Mesothelial cell of epicardium (in vitro differentiated cells): Measurements from ENCODE around the gene GCLC. TPM values are rescaled to one million over a fixed set of nuclear protein-coding genes. Genes with fewer than 3 reads are reported as not detected.

Experiments used
- DNase-seq, 2 experiments: peaks; one replicate each; pipeline ENCODE4 v3.0.0; 2021; ENCODE audit warnings: low spot score in 2 of 2; ENCODE audit not compliant: unreplicated experiment in 2 of 2
- H3K27ac Mint-ChIP-seq: 2 replicates; pipeline ENCODE4 v1.8.0; 2021; ENCODE audit warnings: mixed read lengths
- H3K27me3 Mint-ChIP-seq: 2 replicates; pipeline ENCODE4 v1.8.0; 2021; ENCODE audit warnings: low read depth, mixed read lengths
- H3K36me3 Mint-ChIP-seq: 2 replicates; pipeline ENCODE4 v1.8.0; 2021; ENCODE audit warnings: mixed read lengths
- H3K4me1 Mint-ChIP-seq: 2 replicates; pipeline ENCODE4 v1.8.0; 2021; ENCODE audit warnings: mixed read lengths
- H3K4me3 Mint-ChIP-seq: 2 replicates; pipeline ENCODE4 v1.8.0; 2021; ENCODE audit warnings: mild to moderate bottlenecking, moderate library complexity, mixed read lengths
- H3K9me3 Mint-ChIP-seq: 2 replicates; pipeline ENCODE4 v1.8.0; 2021; ENCODE audit warnings: mixed read lengths
- total RNA-seq: library from RNA; stranded (reverse); gene quantifications from 3 replicates; pipeline ENCODE4 v1.2.1, GENCODE V29; 2021
- TF ChIP-seq, protein P1 (sequence below): fragments of 200-600 bp; sonication (generic); IDR thresholded peaks from one replicate; pipeline ENCODE4 v1.5.0; 2021; ENCODE audit warnings: antibody characterized with exemption; ENCODE audit not compliant: unreplicated experiment

GCLC gene
- total RNA-seq, 1 donor from 2014 or later = 18.7 TPM

- TF ChIP-seq, protein P1, sequence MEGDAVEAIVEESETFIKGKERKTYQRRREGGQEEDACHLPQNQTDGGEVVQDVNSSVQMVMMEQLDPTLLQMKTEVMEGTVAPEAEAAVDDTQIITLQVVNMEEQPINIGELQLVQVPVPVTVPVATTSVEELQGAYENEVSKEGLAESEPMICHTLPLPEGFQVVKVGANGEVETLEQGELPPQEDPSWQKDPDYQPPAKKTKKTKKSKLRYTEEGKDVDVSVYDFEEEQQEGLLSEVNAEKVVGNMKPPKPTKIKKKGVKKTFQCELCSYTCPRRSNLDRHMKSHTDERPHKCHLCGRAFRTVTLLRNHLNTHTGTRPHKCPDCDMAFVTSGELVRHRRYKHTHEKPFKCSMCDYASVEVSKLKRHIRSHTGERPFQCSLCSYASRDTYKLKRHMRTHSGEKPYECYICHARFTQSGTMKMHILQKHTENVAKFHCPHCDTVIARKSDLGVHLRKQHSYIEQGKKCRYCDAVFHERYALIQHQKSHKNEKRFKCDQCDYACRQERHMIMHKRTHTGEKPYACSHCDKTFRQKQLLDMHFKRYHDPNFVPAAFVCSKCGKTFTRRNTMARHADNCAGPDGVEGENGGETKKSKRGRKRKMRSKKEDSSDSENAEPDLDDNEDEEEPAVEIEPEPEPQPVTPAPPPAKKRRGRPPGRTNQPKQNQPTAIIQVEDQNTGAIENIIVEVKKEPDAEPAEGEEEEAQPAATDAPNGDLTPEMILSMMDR = no peak
- no peak overlapping the region for H3K27ac Mint-ChIP-seq
- no peaks in the 10 kb centered on the region for H3K36me3 Mint-ChIP-seq
- no peaks in the 10 kb centered on the region for H3K9me3 Mint-ChIP-seq
- DNase-seq = no peak
- H3K27me3 Mint-ChIP-seq = no peaks in the 10 kb centered on the region
- no peaks in the 10 kb centered on the region for H3K4me1 Mint-ChIP-seq
- no peak overlapping the region for H3K4me3 Mint-ChIP-seq
Observed at GRCh38 chr6:53476964-53477363, 67.9 kb downstream of the GCLC start.

- no peak overlapping the region for H3K27ac Mint-ChIP-seq
- H3K4me1 Mint-ChIP-seq = no peaks in the 10 kb centered on the region
- no peak for DNase-seq
- H3K4me3 Mint-ChIP-seq = no peak overlapping the region
- no peaks in the 10 kb centered on the region for H3K27me3 Mint-ChIP-seq
- peaks cover 3% of the 10 kb centered on the region for H3K9me3 Mint-ChIP-seq
- TF ChIP-seq, protein P1 = no peak
- H3K36me3 Mint-ChIP-seq = no peaks in the 10 kb centered on the region
Observed at GRCh38 chr6:53474010-53474409, 70.9 kb downstream of the GCLC start.

GRCh38 chr6:53469163-53469562 lies 75.7 kb downstream of the GCLC start:
- Mint-ChIP-seq H3K36me3 (no peaks in the 10 kb centered on the region), H3K9me3 (peaks cover 3% of the 10 kb centered on the region), H3K4me1 (peaks cover 18% of the 10 kb centered on the region), H3K4me3 (no peak overlapping the region), H3K27me3 (no peaks in the 10 kb centered on the region), H3K27ac (no peak overlapping the region)
- DNase-seq = no peak
- TF ChIP-seq, protein P1 = no peak

GRCh38 chr6:53466257-53466656 lies 78.6 kb downstream of the GCLC start:
- TF ChIP-seq, protein P1 = no peak
- peaks cover 3% of the 10 kb centered on the region for H3K9me3 Mint-ChIP-seq
- no peak for DNase-seq
- H3K4me1 Mint-ChIP-seq = peaks cover 18% of the 10 kb centered on the region
- no peaks in the 10 kb centered on the region for H3K36me3 Mint-ChIP-seq
- H3K27me3 Mint-ChIP-seq = no peaks in the 10 kb centered on the region
- no peak overlapping the region for H3K4me3 Mint-ChIP-seq
- H3K27ac Mint-ChIP-seq = no peak overlapping the region

DNA sequence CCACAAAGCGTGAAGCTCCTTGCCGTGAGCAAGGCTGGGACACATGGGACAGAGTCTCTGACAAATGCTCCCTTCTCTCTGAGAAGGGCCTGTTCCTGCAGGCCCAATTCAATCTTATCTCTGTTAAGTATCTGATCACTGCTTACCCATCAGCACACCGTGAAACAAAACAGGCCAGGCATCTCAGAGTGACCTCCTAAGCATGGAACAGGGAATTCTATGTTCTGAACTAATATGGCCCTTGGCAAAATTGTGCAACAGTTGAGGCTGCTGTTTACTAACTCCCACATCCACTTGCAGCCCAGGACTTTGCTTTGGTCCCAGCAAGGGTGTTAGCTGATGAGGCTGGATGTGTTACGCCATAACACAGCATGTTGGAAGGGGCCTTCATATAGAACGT lies 79.2 kb downstream of the GCLC start:
- no peak overlapping the region for H3K27ac Mint-ChIP-seq

More for the DNA sequence above, 79.2 kb downstream of the GCLC start:
- H3K36me3 Mint-ChIP-seq = no peaks in the 10 kb centered on the region
- H3K4me1 Mint-ChIP-seq = peaks cover 18% of the 10 kb centered on the region
- no peak overlapping the region for H3K4me3 Mint-ChIP-seq
- TF ChIP-seq, protein P1 = no peak
- H3K9me3 Mint-ChIP-seq = peaks cover 3% of the 10 kb centered on the region
- DNase-seq = no peak
- H3K27me3 Mint-ChIP-seq = no peaks in the 10 kb centered on the region
